ENCODE results near the gene PLEKHA5. TPM values are rescaled to one million over a fixed set of nuclear protein-coding genes. Genes with fewer than 3 reads are reported as not detected.

PLEKHA5 gene
- total and polyA plus RNA-seq, 2 of the 4 experiments (the other 2 are of a cell fraction), result 5.3 to 12.2 TPM

GRCh38 chr12:19088606-19089005 is 40.9 kb upstream of the PLEKHA5 start:
- Histone ChIP-seq H3K27ac (ENCODE audit: insufficient read depth, low read length) (no peak overlapping the region), H3K4ac (ENCODE audit: low read depth, low read length) (no peak overlapping the region), H3K18ac (ENCODE audit: low read depth, low read length) (no peak overlapping the region), H3K56ac (ENCODE audit: extremely low read depth, insufficient read depth, low read length) (no peak overlapping the region), H3K23ac (ENCODE audit: low read depth, low read length) (no peak overlapping the region), H3K4me1 (ENCODE audit: control insufficient read depth, insufficient read depth, low read length) (no peaks in the 10 kb centered on the region), H3K9me3 (ENCODE audit: control insufficient read depth, insufficient read depth, low read length) (no peaks in the 10 kb centered on the region), H3K14ac (replicated peaks; ENCODE audit: low read depth, low read length) (no peak overlapping the region), H3K79me1 (ENCODE audit: low read depth in 1 of 2, low read length in 2 of 2) (no peaks in the 10 kb centered on the region), H2AK9ac (replicated peaks; ENCODE audit: low read depth, low read length, poor library complexity) (no peak overlapping the region), H2AFZ (replicated peaks; ENCODE audit: low read length, poor library complexity) (no peak overlapping the region), H4K5ac (ENCODE audit: low read depth, low read length) (no peak overlapping the region), H4K20me1 (ENCODE audit: insufficient read depth, low read length) (no peaks in the 10 kb centered on the region), H3K4me3 (ENCODE audit: insufficient read depth, low read depth, low read length) (no peak overlapping the region), H2AK5ac (ENCODE audit: low read depth, low read length) (no peak overlapping the region), H3K9ac (ENCODE audit: low read depth, low read length) (no peak overlapping the region), H2BK120ac (ENCODE audit: low read depth, low read length) (no peak overlapping the region), H3K36me3 (ENCODE audit: control insufficient read depth, insufficient read depth, low read length) (no peaks in the 10 kb centered on the region), H3K9me1 (ENCODE audit: insufficient read depth, low read length) (no peaks in the 10 kb centered on the region), H4K91ac (ENCODE audit: insufficient read depth, low read depth, low read length) (no peak overlapping the region), H4K8ac (ENCODE audit: low read depth in 2 of 2, low read length in 2 of 2) (no peak overlapping the region), H2BK15ac (ENCODE audit: low read depth, low read length) (no peak overlapping the region), H3K27me3 (ENCODE audit: control insufficient read depth, insufficient read depth, low read length) (no peaks in the 10 kb centered on the region), H2BK5ac (ENCODE audit: low read depth, low read length, poor library complexity, severe bottlenecking) (no peak overlapping the region), H3K4me2 (ENCODE audit: low read depth, low read length) (no peak overlapping the region), H2BK20ac (ENCODE audit: low read depth, low read length) (no peak overlapping the region)
- in situ Hi-C loops (cut with MboI; ENCODE audit: low sequenced_read_pairs), result no loop called here
- TF ChIP-seq USF2 (IDR thresholded peaks at IDR 0.05; ENCODE audit: low read depth, low read length), result no peak
- TF ChIP-seq FOS (IDR thresholded peaks at IDR 0.05; ENCODE audit: low read depth, low read length), result no peak
- no peak for TF ChIP-seq CEBPB (IDR thresholded peaks at IDR 0.05; ENCODE audit: low read depth, low read length)
- no peak for TF ChIP-seq RFX5 (IDR thresholded peaks at IDR 0.05; ENCODE audit: low read depth, low read length)
- no peak for TF ChIP-seq RCOR1 (IDR thresholded peaks at IDR 0.05; ENCODE audit: insufficient replicate concordance, low read length)
- no peak for TF ChIP-seq POLR2A (IDR thresholded peaks at IDR 0.05; ENCODE audit: low read depth, low read length)
- no peak for TF ChIP-seq MAFK (IDR thresholded peaks at IDR 0.05; ENCODE audit: low read depth, low read length)
- TF ChIP-seq BHLHE40 (IDR thresholded peaks at IDR 0.05; ENCODE audit: low read depth, low read length), result no peak
- no peak for TF ChIP-seq CTCF (conservative IDR thresholded peaks at IDR 0.05; ENCODE audit: low read depth, low read length)
- no peak for TF ChIP-seq RAD21 (IDR thresholded peaks at IDR 0.05; ENCODE audit: low read length)
- TF ChIP-seq MAZ (IDR thresholded peaks at IDR 0.05; ENCODE audit: borderline replicate concordance, low read depth, low read length), result no peak
- no peak for TF ChIP-seq SMC3 (IDR thresholded peaks at IDR 0.05; ENCODE audit: low read depth, low read length)
- ChIA-PET POLR2A (ENCODE audit: unreplicated experiment) (no interaction called here), CTCF (no interaction called here)
- intact Hi-C loops (cut with micrococcal nuclease), result no loop called here
- WGBS, 2 experiments (ENCODE audit: extremely low coverage in 2 of 2, insufficient read length in 1 of 2), result 92% methylated on average over 2 of the region's 3 CpGs; no CpG with 5 or more reads in 1 of the 2 experiments
- no peak for DNase-seq
- dilution Hi-C loops (cut with HindIII; ENCODE audit: low sequenced_read_pairs, unreplicated experiment), result no loop called here
- ATAC-seq (ENCODE audit: low read depth), result no peak
- BruUV-seq (replicated peaks), result no TSS peak

Data from IMR-90 (cell line).